ENCODE measurements around the gene BICDL2. TPM values are rescaled to one million over a fixed set of nuclear protein-coding genes. Genes with fewer than 3 reads are reported as not detected.

BICDL2 gene
- polyA plus RNA-seq, 3 donors, result not detected

GRCh38 chr16:3026003-3026378 is 10.8 kb downstream of the BICDL2 start:
- peaks cover 71% of the 10 kb centered on the region for H4K20me1 ChIP-seq (ENCODE audit: insufficient read depth, low read length)
- H3K36me3 Mint-ChIP-seq, result peaks cover 26 to 27% of the 10 kb centered on the region in 2 donors
- no peak overlapping the region for H3K4me2 ChIP-seq (replicated peaks; ENCODE audit: extremely low read depth, low read length, poor library complexity, severe bottlenecking)
- H3K4me1 Mint-ChIP-seq, result peaks cover 60% of the 10 kb centered on the region
- 97% methylated on average over 5 of the region's 8 CpGs for WGBS (ENCODE audit: insufficient coverage)
- peaks cover 25 to 32% (median 28%) of the 10 kb centered on the region in 3 donors for H3K27me3 Mint-ChIP-seq (ENCODE audit: low read depth in 3 of 3)
- H3K9me3 ChIP-seq (replicated peaks in 1 of 2; ENCODE audit: control insufficient read depth in 1 of 2, insufficient read depth in 1 of 2, low read length in 2 of 2), result peaks cover 0 to 12% of the 10 kb centered on the region in 2 donors
- H2AFZ ChIP-seq (ENCODE audit: insufficient read depth, low read depth, low read length, poor library complexity, severe bottlenecking), result no peak overlapping the region
- H3K4me3 ChIP-seq (replicated peaks in 1 of 3; ENCODE audit: low read depth in 2 of 3, low read length in 3 of 3), result no peak overlapping the region
- H3K9ac ChIP-seq (ENCODE audit: insufficient read depth, low read length, poor library complexity, severe bottlenecking), result no peak overlapping the region
- peaks cover 19 to 21% of the 10 kb centered on the region in 2 donors for H3K36me3 ChIP-seq (replicated peaks in 1 of 2; ENCODE audit: control insufficient read depth in 1 of 2, insufficient read depth in 2 of 2, low read length in 2 of 2)
- TF ChIP-seq, protein P1, sequence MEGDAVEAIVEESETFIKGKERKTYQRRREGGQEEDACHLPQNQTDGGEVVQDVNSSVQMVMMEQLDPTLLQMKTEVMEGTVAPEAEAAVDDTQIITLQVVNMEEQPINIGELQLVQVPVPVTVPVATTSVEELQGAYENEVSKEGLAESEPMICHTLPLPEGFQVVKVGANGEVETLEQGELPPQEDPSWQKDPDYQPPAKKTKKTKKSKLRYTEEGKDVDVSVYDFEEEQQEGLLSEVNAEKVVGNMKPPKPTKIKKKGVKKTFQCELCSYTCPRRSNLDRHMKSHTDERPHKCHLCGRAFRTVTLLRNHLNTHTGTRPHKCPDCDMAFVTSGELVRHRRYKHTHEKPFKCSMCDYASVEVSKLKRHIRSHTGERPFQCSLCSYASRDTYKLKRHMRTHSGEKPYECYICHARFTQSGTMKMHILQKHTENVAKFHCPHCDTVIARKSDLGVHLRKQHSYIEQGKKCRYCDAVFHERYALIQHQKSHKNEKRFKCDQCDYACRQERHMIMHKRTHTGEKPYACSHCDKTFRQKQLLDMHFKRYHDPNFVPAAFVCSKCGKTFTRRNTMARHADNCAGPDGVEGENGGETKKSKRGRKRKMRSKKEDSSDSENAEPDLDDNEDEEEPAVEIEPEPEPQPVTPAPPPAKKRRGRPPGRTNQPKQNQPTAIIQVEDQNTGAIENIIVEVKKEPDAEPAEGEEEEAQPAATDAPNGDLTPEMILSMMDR (IDR thresholded peaks at IDR 0.05), result no peak
- peaks cover 15 to 26% of the 10 kb centered on the region in 2 donors for H3K27me3 ChIP-seq (ENCODE audit: control insufficient read depth in 2 of 2, insufficient read depth in 2 of 2, low read length in 2 of 2)
- no peak overlapping the region for H3K27ac Mint-ChIP-seq
- H3K9me3 Mint-ChIP-seq, result peaks cover 0 to 23% (median 6%) of the 10 kb centered on the region in 7 donors
- intact Hi-C loops (cut with micrococcal nuclease), result loop anchor here in 1 of 2 donors (10.0 kb wide), 1 partner anchor 99 kb away; no protein-coding TSS in a partner anchor
- H3K4me1 ChIP-seq (ENCODE audit: control insufficient read depth in 1 of 2, insufficient read depth in 2 of 2, low read length in 2 of 2), result peaks cover 55 to 63% of the 10 kb centered on the region in 2 donors
- H3K27ac ChIP-seq (ENCODE audit: low read depth in 1 of 2, low read length in 2 of 2), result no peak overlapping the region
- no peaks in the 10 kb centered on the region for H3K79me2 ChIP-seq (ENCODE audit: insufficient read depth, low read length)
- no peak for DNase-seq
- H3K4me3 Mint-ChIP-seq, result no peak overlapping the region

DNA sequence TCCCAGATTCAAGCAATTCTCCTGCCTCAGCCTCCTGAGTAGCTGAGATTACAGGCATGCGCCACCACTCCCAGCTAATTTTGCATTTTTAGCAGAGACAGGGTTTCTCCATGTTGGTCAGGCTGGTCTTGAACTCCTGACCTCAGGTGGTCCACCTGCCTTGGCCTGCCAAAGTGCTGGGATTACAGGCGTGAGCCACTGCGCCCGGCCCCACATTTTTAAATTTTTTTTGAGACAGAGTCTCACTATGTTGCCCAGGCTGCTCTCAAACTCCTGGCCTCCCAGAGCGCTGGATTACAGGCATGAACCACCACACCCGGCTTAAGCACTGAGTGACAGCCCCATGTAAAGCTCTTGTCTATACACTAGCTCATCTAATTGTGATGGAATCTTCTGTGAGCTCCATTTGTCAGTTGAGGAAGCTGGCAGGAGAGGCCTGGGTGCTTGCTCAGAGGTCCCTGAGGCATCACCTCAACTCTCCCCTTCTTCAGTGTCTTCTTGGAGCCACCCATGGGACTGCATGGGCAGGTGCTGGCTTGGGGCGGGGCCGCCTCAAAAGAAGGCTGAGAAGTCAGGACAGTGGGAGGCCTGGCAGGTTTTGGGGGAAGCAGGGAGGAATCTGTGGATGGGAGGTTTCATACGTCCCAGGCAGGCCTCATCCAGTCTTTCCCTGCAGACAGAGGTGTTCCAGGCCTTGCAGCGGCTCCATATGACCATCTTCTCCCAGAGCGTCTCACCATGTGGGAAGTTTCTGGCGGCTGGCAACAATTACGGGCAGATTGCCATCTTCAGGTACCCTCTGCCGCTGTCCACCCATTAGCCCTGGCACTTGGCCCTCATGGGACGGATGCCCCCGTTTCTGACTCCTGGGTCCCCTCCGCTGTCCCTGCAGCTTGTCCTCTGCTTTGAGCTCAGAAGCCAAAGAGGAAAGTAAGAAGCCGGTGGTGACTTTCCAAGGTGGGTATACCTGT is 11.4 kb downstream of the BICDL2 start:
- Histone ChIP-seq H3K9ac (ENCODE audit: insufficient read depth, low read length, poor library complexity, severe bottlenecking) (no peak overlapping the region), H3K4me2 (replicated peaks; ENCODE audit: extremely low read depth, low read length, poor library complexity, severe bottlenecking) (no peak overlapping the region), H3K36me3 (replicated peaks in 1 of 2; ENCODE audit: control insufficient read depth in 1 of 2, insufficient read depth in 2 of 2, low read length in 2 of 2) (peaks cover 19 to 21% of the 10 kb centered on the region in 2 donors), H3K27me3 (ENCODE audit: control insufficient read depth in 2 of 2, insufficient read depth in 2 of 2, low read length in 2 of 2) (peaks cover 14 to 19% of the 10 kb centered on the region in 2 donors), H3K27ac (ENCODE audit: low read depth in 1 of 2, low read length in 2 of 2) (no peak overlapping the region), H3K4me3 (replicated peaks in 1 of 3; ENCODE audit: low read depth in 2 of 3, low read length in 3 of 3) (no peak overlapping the region), H3K79me2 (ENCODE audit: insufficient read depth, low read length) (no peaks in the 10 kb centered on the region), H2AFZ (ENCODE audit: insufficient read depth, low read depth, low read length, poor library complexity, severe bottlenecking) (no peak overlapping the region), H4K20me1 (ENCODE audit: insufficient read depth, low read length) (peaks cover 77% of the 10 kb centered on the region), H3K4me1 (ENCODE audit: control insufficient read depth in 1 of 2, insufficient read depth in 2 of 2, low read length in 2 of 2) (peaks cover 62 to 69% of the 10 kb centered on the region in 2 donors), H3K9me3 (replicated peaks in 1 of 2; ENCODE audit: control insufficient read depth in 1 of 2, insufficient read depth in 1 of 2, low read length in 2 of 2) (peaks cover 0 to 6% of the 10 kb centered on the region in 2 donors)
- peak overlapping the region; percentile 11 to 16 for H3K4me3 Mint-ChIP-seq
- peaks cover 62% of the 10 kb centered on the region for H3K4me1 Mint-ChIP-seq
- peaks cover 26 to 27% of the 10 kb centered on the region in 2 donors for H3K36me3 Mint-ChIP-seq
- H3K27ac Mint-ChIP-seq, result no peak overlapping the region
- no peak for DNase-seq
- peaks cover 0 to 18% (median 6%) of the 10 kb centered on the region in 7 donors for H3K9me3 Mint-ChIP-seq
- TF ChIP-seq, protein P1 (IDR thresholded peaks at IDR 0.05), result no peak
- intact Hi-C loops (cut with micrococcal nuclease), result loop anchor here in 1 of 2 donors (10.0 kb wide), 1 partner anchor 99 kb away; no protein-coding TSS in a partner anchor
- 97% methylated on average over 14 of the region's 18 CpGs for WGBS (ENCODE audit: insufficient coverage)
- peaks cover 19 to 25% (median 22%) of the 10 kb centered on the region in 3 donors for H3K27me3 Mint-ChIP-seq (ENCODE audit: low read depth in 3 of 3)

Measured in CD14-positive monocyte (primary cell).